GM12878 (cell line): ENCODE data around the gene SRP68. TPM values are rescaled to one million over a fixed set of nuclear protein-coding genes. Genes with fewer than 3 reads are reported as not detected.

ENCODE experiments used
- ATAC-seq: fragments of 200-7000 bp; cut with Tn5 transposase; 3 replicates; pipeline ENCODE4 v1.9.1; 2020; ENCODE audit warnings: mild to moderate bottlenecking, moderate library complexity
- BruUV-seq: library from RNA; stranded (reverse); fragments of 400-500 nt; replicated peaks from 2 replicates; lab custom pipeline; 2021; lab: Mats Ljungman, UMichigan
- CTCF ChIA-PET: fragments of 300-600 bp; sonication (Branson Sonifier 250); formaldehyde crosslinking; extraction: SDS; loops from one replicate; lab custom pipeline; 2021; ENCODE audit warnings: inconsistent platforms; lab: Yijun Ruan, JAX
- POLR2A ChIA-PET: fragments of 350-600 bp; formaldehyde crosslinking; extraction: SDS; loops from one replicate; lab custom pipeline; 2021; ENCODE audit warnings: inconsistent platforms; lab: Charles Lee
- RAD21 ChIA-PET: fragments of 300-600 bp; sonication (Branson Sonifier 250); formaldehyde crosslinking; loops from one replicate; lab custom pipeline; 2023; ENCODE audit warnings: antibody characterized with exemption; ENCODE audit not compliant: unreplicated experiment; lab: Charles Lee
- SMC1A ChIA-PET: fragments of 300-600 bp; sonication (Branson Sonifier 250); formaldehyde crosslinking; loops from one replicate; lab custom pipeline; 2023; ENCODE audit not compliant: unreplicated experiment, uncharacterized antibody; lab: Charles Lee
- DNase-seq: peaks from one replicate; pipeline ENCODE4 v3.0.0-alpha.2; 2011; ENCODE audit warnings: low read depth, low spot score
- FAIRE-seq: peaks from 3 replicates; lab custom pipeline; 2011; peaks lifted over from hg19 to GRCh38; lab: Jason Lieb, UNC
- H2AFZ ChIP-seq: 2 replicates; pipeline ENCODE4 v1.6.0; 2011; ENCODE audit warnings: low read depth, low read length, control low read depth; ENCODE audit not compliant: control insufficient read depth
- H3K27ac ChIP-seq: 2 replicates; pipeline ENCODE4 v1.5.1; 2011; ENCODE audit warnings: control low read depth; ENCODE audit not compliant: control insufficient read depth, insufficient read depth
- H3K27me3 ChIP-seq, 2 experiments: replicated peaks in 1 of 2; 2 replicates each; pipeline versions ENCODE4 v1.6.0 to v1.6.1; 2011; ENCODE audit warnings: low read length in 1 of 2; ENCODE audit not compliant: control insufficient read depth in 2 of 2, insufficient read depth in 2 of 2
- H3K36me3 ChIP-seq, 2 experiments: 2 replicates each; pipeline ENCODE4 v1.5.1; 2011; ENCODE audit warnings: low read length in 1 of 2; ENCODE audit not compliant: control insufficient read depth in 2 of 2, insufficient read depth in 2 of 2
- H3K4me1 ChIP-seq: 2 replicates; pipeline ENCODE4 v1.6.1; 2011; ENCODE audit warnings: mild to moderate bottlenecking, low read length, moderate library complexity, mixed read lengths; ENCODE audit not compliant: control insufficient read depth, insufficient read depth
- H3K4me2 ChIP-seq: 2 replicates; pipeline ENCODE4 v1.6.0; 2011; ENCODE audit warnings: control low read depth; ENCODE audit not compliant: control insufficient read depth, insufficient read depth
- H3K4me3 ChIP-seq: fragments of 200-600 bp; sonication (generic); 2 replicates; pipeline ENCODE4 v1.5.1; 2016
- H3K79me2 ChIP-seq: 2 replicates; pipeline ENCODE4 v1.6.0; 2011; ENCODE audit warnings: low read length; ENCODE audit not compliant: control insufficient read depth, insufficient read depth
- H3K9ac ChIP-seq: 2 replicates; pipeline ENCODE4 v1.8.0; 2011; ENCODE audit warnings: low read length, control low read depth, mixed read lengths; ENCODE audit not compliant: control insufficient read depth, insufficient read depth
- H3K9me3 ChIP-seq: replicated peaks from 3 replicates; pipeline ENCODE4 v1.5.1; 2011; ENCODE audit warnings: mild to moderate bottlenecking, low read length; ENCODE audit not compliant: control insufficient read depth, insufficient read depth
- H4K20me1 ChIP-seq: 2 replicates; pipeline ENCODE4 v1.6.0; 2011; ENCODE audit not compliant: control insufficient read depth, insufficient read depth
- BMI1 ChIP-seq: fragments of 450-650 bp; IDR thresholded peaks from 2 replicates; pipeline ENCODE4 v1.6.1; 2016; ENCODE audit warnings: mild to moderate bottlenecking, moderate library complexity, borderline replicate concordance
- GATAD2B ChIP-seq: fragments of 450-650 bp; conservative IDR thresholded peaks from 2 replicates; pipeline ENCODE4 v1.6.1; 2017; ENCODE audit warnings: low read depth, mild to moderate bottlenecking, moderate library complexity
- NR2C2 ChIP-seq: IDR thresholded peaks from 2 replicates; pipeline ENCODE4 v1.6.1; 2011; ENCODE audit warnings: borderline replicate concordance, low read depth; ENCODE audit not compliant: control insufficient read depth, insufficient read length
- STAT1 ChIP-seq: fragments of 450-650 bp; conservative IDR thresholded peaks from 2 replicates; pipeline ENCODE4 v1.6.1; 2014; ENCODE audit warnings: antibody characterized with exemption, mild to moderate bottlenecking
- STAT3 ChIP-seq: IDR thresholded peaks from 2 replicates; pipeline ENCODE4 v1.6.1; 2011; ENCODE audit warnings: low read depth, low read length, improper control_type of control experiment
- WGBS: methylation state at CpG from one replicate; pipeline ENCODE4 v1.1.6; 2016; ENCODE audit warnings: low lambda C conversion rate; ENCODE audit not compliant: insufficient replicate concordance, insufficient coverage; ENCODE audit errors: missing lambda C conversion rate; 5-methylcytosine and 5-hydroxymethylcytosine counted together
- in situ Hi-C: fragments of 300-500 bp; cut with MboI; formaldehyde crosslinking; loops from 9 replicates; pipeline ENCODE4 v1.14.3; 2018; ENCODE audit warnings: mixed read lengths
- intact Hi-C: fragments of 100-400 bp; cut with micrococcal nuclease; formaldehyde crosslinking; loops from one replicate; pipeline ENCODE4 v1.14.2; 2022; ENCODE audit not compliant: unreplicated experiment
- polyA plus RNA-seq, 11 experiments: library from polyadenylated mRNA; depleted of rRNA in 4 of 11; unstranded in 6 of 11; stranded (reverse) in 5 of 11; fragments of >200 nt; fragmentation: Nextera tagmentation in 4 of 11; fragmentation: Illumina TruSeq in 1 of 11; extraction: Ambion mirVana in 4 of 11; extraction: Trizol in 1 of 11; gene quantifications; 1 replicate in 1 of 11; 2 replicates in 10 of 11; pipeline versions ENCODE4 v1.2.1 to v1.2.3, GENCODE V29; 2011 to 2016; ENCODE audit warnings: inconsistent platforms in 2 of 11, missing spikeins in 2 of 11, low read depth in 1 of 11
- total RNA-seq, 4 experiments: library from RNA; depleted of rRNA in 3 of 4; stranded (reverse); fragments of >200 nt in 3 of 4; fragmentation: Illumina TruSeq in 1 of 4; extraction: Trizol in 1 of 4; gene quantifications; 2 replicates each; pipeline versions ENCODE4 v1.2.1 to v1.2.3, GENCODE V29; 2013 to 2021
- TF ChIP-seq, protein P1 (sequence below): IDR thresholded peaks from 2 replicates; pipeline ENCODE4 v1.6.1; 2012; ENCODE audit warnings: low read depth, low read length, improper control_type of control experiment

Gene SRP68
- total and polyA plus RNA-seq, 10 of the 15 experiments (the other 5 are each of a cell fraction or from before 2014, with no cell fraction given), result 24.7 to 89.7 (median 62.7) TPM

DNA sequence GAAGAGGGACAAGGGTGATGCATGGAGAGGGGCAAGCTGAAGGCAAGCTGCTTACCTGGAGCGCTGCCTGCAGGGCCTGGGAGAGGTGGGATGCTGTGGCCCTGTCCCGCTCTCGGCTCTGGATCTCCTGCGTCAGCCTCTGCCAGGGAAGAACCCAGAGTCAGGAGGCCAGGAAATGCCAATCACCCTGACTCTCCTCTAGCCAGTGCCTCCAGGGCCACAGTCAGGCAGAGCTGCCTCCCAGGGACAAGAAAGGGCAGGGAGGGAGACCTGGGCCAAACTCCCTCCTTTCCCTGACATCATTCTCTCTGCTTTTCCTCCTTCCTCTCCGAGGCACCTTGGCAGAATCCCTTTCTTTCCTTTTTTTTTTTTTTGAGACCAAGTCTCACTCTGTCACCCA is 60.4 kb downstream of the SRP68 start:
- Histone ChIP-seq H3K79me2 (no peaks in the 10 kb centered on the region), H2AFZ (no peak overlapping the region), H4K20me1 (no peaks in the 10 kb centered on the region), H3K9ac (no peak overlapping the region), H3K4me3 (no peak overlapping the region), H3K27me3 (no peaks in the 10 kb centered on the region), H3K27ac (no peak overlapping the region), H3K9me3 (no peaks in the 10 kb centered on the region), H3K4me1 (no peaks in the 10 kb centered on the region), H3K4me2 (no peak overlapping the region), H3K36me3 (no peaks in the 10 kb centered on the region)
- ATAC-seq (no peak), FAIRE-seq (no peak), DNase-seq (no peak)
- POLR2A ChIA-PET, result no interaction called here
- WGBS, result 47% methylated on average over 5 of the region's 5 CpGs
- in situ Hi-C loops, result loop anchor here (5.0 kb wide), 1 partner anchor 280 kb away; no protein-coding TSS in a partner anchor
- TF ChIP-seq STAT3, result no peak
- RAD21 ChIA-PET, result interaction anchor here (0.8 to 0.9 kb wide), 2 partner anchors 170 to 287 kb away, joined by 3 to 4 read pairs; no protein-coding TSS in a partner anchor
- CTCF ChIA-PET, result interaction anchor here (0.7 to 12.8 kb wide), 5 partner anchors 11 to 263 kb away, joined by 3 to 128 read pairs (median 4); partner anchors contain the start of genes CDK3 and MRPL38
- BruUV-seq, result no TSS peak
- SMC1A ChIA-PET, result no interaction called here
- intact Hi-C loops, result no loop called here

GRCh38 chr17:76009969-76010661 is 62.2 kb downstream of the SRP68 start:
- WGBS, result 47% methylated on average over 17 of the region's 21 CpGs
- BruUV-seq, result no TSS peak
- ChIA-PET RAD21 (interaction anchor here (1.4 kb wide), 1 partner anchor 269 kb away, joined by 3 read pairs; no protein-coding TSS in a partner anchor), SMC1A (interaction anchor here (0.8 kb wide), 1 partner anchor 103 kb away, joined by 3 read pairs; no protein-coding TSS in a partner anchor), CTCF (interaction anchor here (0.6 to 12.8 kb wide), 10 partner anchors 9 to 448 kb away, joined by 3 to 128 read pairs (median 3); partner anchors contain the start of genes CDK3, EXOC7 and MRPL38), POLR2A (interaction anchor here (0.6 to 1.3 kb wide), 2 partner anchors 13 to 84 kb away, joined by 3 to 4 read pairs; no protein-coding TSS in a partner anchor)
- H3K4me1 ChIP-seq, result no peaks in the 10 kb centered on the region
- TF ChIP-seq, protein P1, sequence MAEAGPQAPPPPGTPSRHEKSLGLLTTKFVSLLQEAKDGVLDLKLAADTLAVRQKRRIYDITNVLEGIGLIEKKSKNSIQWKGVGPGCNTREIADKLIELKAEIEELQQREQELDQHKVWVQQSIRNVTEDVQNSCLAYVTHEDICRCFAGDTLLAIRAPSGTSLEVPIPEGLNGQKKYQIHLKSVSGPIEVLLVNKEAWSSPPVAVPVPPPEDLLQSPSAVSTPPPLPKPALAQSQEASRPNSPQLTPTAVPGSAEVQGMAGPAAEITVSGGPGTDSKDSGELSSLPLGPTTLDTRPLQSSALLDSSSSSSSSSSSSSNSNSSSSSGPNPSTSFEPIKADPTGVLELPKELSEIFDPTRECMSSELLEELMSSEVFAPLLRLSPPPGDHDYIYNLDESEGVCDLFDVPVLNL, result no peak
- TF ChIP-seq STAT1 (no peak), NR2C2 (no peak), BMI1 (no peak), GATAD2B (no peak)
- no peak for FAIRE-seq
- no peaks in the 10 kb centered on the region for H3K9me3 ChIP-seq
- DNase-seq, result no peak
- no peak overlapping the region for H2AFZ ChIP-seq
- in situ Hi-C loops (loop anchor here (5.0 kb wide), 2 partner anchors 103 to 282 kb away; no protein-coding TSS in a partner anchor), intact Hi-C loops (no loop called here)
- no peaks in the 10 kb centered on the region for H4K20me1 ChIP-seq
- ATAC-seq, result no peak
- H3K27ac ChIP-seq, result no peak overlapping the region
- H3K4me3 ChIP-seq, result no peak overlapping the region
- no peak overlapping the region for H3K9ac ChIP-seq
- no peak overlapping the region for H3K4me2 ChIP-seq
- no peaks in the 10 kb centered on the region for H3K79me2 ChIP-seq
- H3K36me3 ChIP-seq, result no peaks in the 10 kb centered on the region
- no peaks in the 10 kb centered on the region for H3K27me3 ChIP-seq
